Stimulated activated CD4-positive, alpha-beta T cell treated with anti-CD3 and anti-CD28 coated beads, Interleukin-2, amount 100 ng/mL, for 24 hours (primary cell): ENCODE measurements around the gene C1QL2.

Experiments
- DNase-seq, 2 donors: peaks; one replicate each; pipeline ENCODE4 v3.0.0-alpha.2; 2020

Gene C1QL2

DNA sequence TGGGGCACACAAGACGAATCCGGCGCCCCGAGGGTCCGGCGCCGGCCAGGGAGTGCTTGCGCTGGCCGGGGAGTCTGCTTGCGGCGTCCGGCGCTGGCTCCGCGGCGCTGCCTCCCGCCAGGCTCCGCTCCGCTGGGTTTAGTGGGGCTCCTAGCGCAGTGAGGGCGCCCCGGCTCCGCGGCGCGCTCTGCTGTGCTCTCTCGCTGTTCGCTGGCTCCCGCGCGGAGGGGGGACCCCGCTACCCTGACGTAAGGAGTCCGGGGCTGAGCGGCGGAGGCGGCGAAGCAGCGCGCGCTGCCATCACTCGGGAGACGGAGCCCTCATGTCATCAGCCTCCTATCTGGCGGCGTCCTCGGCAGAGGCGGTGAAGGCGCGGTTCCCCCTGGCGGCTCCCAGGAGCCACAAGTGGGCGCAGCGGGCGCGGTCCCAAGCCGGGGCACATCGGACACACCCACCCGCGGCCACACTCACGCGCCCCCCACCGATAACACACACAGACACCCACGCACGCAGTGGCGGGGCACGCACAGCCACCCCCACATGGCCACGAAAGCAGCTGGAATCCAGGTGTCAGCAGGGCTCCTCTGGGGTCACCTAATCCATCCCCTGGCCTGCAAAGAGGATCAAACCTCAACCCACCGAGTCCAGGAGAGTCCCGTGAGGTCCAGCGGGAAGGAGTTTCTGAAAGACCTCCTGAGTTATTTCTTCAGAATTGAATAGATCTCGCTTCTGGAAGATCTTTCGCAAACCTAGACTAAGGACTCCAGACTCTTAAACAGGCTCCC is at the start of gene C1QL2:
Gene C1QL2, minus strand, starts transcription at position 189 of the 785 bp plus-strand sequence. CDS start 482 bp downstream, outside the sequence.
- peak in 1 of 2 donors; percentile 13 for DNase-seq

- DNase-seq = no peak
Measured at GRCh38 chr2:119207447-119207846, 48.9 kb upstream of the C1QL2 start.

GRCh38 chr2:119206201-119206600 is 47.6 kb upstream of the C1QL2 start:
- DNase-seq = no peak

DNA sequence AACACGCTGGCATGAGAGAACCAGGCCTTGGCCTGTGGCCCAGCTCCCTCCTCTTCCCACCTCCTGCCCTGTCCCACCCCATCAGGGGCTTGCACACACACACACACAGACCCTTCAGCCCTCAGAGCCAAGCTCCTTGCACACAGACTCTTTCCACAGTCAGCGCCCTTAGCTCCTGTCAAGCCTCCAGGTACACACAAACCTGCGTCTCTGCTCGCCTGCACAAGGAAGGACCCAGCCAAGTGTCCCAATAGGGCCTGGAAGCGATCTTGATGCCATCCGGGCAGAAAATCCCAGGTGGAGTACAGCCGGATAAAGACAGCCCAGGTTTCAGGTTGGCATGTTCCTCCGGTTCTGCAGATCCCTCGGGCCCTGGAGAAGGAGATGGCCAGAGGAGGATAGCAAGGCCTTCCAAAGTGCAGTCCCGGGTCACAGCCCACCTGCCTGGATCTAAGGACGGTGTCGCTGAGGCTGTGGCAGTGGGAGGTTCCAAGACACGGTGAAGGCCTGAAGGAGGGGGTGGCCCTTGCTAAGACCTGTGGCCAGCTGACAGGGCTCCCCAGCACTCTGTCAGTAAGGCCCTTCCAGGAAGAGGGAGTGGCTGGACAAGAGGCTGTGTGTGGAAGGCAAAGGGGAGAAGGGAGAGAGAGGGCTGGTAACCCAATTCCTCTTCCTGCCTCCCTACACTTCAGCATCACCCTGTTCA is 46.6 kb upstream of the C1QL2 start:
- DNase-seq = no peak

DNA sequence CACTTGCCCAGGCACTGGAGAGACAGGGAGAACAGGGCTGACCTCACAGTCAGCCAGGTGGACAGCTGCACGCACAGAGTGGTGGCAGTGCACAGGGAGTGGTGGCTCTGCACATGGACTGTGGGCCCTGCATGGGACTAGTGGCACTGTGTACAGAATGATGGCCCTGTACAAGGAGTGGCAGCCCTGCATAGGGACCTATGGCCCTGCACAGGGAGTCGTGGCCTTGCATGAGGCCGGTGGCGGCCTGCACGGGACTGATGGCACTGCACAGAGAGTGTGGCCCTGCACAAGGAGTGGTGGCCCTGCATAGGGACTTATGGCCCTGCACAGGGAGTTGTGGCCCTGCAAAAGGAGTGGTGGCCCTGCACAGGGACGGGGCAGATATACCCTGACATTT is 46.0 kb upstream of the C1QL2 start:
- no peak for DNase-seq

DNA sequence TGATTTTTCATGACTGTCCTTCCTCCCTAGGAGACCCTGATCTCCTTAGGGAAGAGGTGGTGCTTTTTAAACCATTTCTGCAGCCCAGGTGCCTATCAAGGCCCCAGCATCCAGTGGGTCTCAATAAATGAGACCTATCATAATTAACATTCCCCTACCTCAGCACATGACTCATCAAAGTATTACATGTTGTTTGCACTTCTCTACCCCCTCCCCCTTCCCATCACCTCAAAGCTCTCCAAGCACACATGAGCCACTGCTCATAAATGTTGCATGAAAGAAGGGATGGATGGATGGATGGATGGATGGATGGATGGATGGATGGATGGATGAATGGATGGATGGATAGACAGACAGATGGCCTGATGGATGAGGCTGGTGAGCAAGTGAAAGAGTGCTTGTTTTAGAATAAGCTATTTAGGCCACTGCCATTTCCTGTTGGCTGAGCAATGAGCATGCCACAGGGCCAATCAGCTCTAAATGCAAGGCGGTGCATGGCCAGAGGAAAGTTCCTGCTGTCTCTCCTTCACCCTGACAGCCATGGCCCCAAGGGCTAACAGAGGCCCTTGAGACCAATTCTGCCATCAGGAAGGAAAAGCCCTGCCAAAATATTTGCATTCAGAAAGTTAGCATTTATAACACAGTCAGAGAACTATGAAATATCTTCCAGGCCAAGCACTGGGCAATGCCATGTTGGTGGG is 44.2 kb upstream of the C1QL2 start:
- DNase-seq = no peak

DNA sequence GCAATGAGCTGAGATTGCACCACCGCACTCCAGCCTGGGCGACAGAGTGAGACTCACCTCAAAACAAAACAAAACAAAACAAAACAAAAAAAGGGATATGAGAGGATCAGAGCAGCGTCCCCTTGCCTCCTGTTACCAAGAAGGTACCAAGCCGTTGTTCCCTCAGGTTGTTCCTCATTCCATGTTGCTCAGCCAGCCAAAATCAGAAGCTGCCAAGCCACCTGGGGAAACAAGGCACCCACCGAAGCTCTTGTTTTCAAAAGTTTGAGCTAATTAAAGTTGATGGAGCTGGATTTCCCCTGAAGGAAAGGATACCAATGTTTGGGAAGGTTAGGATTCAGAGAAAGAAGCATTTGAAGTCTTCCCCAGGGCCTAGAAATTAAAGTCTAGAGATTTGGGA is 43.3 kb upstream of the C1QL2 start:
- DNase-seq = no peak

DNA sequence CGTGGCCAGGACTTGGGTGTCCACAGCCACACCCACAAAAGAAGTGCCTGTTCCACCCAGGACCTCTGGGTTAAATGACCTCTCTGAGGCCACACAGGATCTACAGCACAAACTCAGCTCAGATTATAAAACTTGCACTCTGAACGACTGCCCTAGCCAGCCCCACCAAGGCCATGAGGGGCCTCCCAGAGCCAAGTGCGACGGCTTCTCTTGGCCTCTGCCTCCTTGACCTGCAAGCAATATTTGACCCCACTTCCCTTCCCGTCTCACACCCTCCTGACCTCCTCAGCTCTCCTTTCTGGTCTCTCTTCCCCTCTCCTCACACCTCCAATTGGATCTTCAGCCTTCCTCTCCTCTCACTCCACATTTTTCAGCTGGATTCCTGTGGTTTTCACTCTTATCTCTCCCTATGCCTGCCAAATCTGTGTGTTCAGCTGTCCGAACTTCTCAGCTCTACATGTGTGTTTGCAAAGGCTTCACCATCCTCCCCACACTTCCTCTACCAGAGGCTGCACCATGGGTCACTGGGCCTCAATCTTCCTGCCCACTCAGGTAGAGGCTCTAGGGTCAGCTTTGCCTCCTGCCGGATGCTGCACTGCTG is 39.8 kb upstream of the C1QL2 start:
- DNase-seq = no peak

- no peak for DNase-seq
Measured at GRCh38 chr2:119197529-119198239, 39.1 kb upstream of the C1QL2 start.

GRCh38 chr2:119197126-119197405 is 38.5 kb upstream of the C1QL2 start:
- no peak for DNase-seq

DNA sequence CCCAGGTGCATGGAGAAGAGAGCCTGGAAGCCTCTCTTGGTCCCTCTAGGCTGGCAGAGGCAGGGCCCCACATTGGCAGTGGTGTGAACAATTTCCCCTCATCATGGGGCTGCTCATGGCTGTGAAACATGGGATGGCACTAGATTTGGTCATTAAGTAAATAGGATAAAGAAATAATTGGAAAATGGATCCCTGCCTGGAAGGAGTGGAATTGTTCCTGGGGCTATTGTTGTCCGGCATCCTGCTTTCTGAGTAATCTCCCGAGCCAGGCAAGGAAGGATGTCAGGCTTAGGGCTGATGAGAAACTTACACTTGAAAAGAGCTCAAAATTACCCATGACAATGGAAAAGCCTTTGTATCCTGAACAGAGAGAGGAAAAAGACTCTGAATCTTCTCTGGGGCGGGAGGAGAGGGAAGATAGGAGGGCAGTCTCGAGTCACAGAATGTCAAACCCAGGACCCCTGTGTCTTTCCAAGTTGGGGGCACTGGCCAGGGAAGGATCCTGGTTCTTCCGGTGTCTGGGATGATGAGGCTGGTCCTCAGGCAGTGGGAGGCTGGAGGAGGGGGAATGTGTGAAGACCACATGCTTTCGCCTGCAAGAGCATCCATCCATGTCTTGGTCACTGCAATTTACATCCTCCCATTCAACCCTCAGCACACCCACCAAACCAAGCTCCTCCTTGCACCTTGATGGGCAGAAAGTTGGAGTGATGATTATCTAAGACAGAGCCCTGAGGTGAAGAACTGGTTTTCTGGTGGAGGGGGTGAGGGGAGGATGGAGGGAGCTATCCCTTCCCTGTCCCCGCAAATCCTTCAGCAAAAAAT is 38.0 kb upstream of the C1QL2 start:
- DNase-seq = no peak

- no peak for DNase-seq
Measured at GRCh38 chr2:119195887-119196286, 37.3 kb upstream of the C1QL2 start.

- DNase-seq = no peak
Measured at GRCh38 chr2:119195001-119195400, 36.5 kb upstream of the C1QL2 start.

GRCh38 chr2:119192893-119193292 is 34.3 kb upstream of the C1QL2 start:
- DNase-seq = no peak

- no peak for DNase-seq
Measured at GRCh38 chr2:119190321-119191111, 32.0 kb upstream of the C1QL2 start.

DNA sequence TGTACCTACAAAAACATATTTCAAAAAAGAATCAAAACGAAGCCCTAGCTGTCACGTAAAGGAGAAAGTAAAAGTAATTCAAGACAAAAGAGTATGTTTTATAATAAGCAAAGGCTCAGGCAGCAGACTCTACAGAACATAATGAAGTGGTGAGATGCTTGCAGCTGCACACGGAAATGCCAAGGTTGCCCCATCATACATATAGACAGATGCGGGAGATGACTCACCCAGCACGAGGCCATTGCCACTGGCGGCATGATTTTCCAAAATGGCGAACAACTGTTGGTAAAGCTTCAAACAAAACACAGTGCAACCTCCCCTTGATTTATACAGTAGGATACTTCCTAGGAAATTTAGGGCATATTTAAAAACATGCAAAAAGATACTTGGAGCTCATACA is 26.0 kb upstream of the C1QL2 start:
- no peak for DNase-seq

DNA sequence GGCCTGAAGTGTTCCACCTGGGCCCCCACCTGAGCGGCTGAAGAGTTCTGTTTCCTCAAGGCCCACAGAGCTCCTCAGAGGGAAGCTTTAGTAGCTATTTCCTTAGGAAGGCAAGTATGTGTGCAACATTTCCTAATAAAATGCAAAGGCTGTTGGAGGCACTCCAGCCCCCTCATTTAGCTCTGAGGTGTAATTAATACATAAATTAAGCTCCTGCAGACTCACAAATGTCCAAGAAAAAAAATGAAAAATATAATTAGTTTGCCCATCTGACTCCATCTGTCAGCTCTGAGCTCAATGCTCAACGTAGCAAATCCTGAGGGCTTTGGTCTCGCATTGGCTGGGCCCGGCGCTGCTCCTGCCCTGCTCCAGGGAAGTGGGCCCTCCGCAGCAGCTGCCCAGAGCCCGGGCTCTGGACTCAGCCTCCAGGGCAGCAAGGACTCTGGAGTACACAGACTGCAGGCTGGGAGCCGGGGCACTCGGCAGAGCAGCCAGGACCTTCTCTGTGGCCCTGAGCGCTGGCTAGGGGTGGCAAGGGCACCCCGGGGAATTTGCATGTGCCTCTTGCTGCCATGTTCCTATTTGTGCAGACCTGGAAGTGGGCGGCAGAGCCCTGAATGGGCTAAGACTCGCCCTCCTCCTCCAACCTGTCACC is 23.4 kb upstream of the C1QL2 start:
- DNase-seq = no peak

DNA sequence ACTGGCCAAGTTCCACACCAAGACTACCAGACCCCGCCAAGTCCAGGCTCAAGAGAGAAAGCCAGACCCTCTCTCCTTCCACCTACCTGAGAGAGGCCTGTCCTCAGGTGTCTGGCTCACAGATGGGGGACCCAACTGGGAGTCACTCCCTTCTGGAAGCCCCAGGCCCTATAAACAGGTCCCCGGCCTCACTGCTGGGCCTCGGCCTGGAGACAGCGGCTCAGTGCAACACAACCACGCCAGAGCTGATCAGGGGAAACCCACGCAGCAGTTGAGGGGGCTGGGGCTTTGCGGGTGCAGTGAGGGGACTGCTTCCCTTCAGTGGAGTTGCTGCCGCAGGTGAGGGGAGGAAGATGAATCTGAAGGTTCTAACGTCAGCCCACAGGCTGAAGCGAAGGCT is 22.8 kb upstream of the C1QL2 start:
- DNase-seq = no peak

- no peak for DNase-seq
Measured at GRCh38 chr2:119180892-119181291, 22.3 kb upstream of the C1QL2 start.

- no peak for DNase-seq
Measured at GRCh38 chr2:119179991-119180390, 21.4 kb upstream of the C1QL2 start.

DNA sequence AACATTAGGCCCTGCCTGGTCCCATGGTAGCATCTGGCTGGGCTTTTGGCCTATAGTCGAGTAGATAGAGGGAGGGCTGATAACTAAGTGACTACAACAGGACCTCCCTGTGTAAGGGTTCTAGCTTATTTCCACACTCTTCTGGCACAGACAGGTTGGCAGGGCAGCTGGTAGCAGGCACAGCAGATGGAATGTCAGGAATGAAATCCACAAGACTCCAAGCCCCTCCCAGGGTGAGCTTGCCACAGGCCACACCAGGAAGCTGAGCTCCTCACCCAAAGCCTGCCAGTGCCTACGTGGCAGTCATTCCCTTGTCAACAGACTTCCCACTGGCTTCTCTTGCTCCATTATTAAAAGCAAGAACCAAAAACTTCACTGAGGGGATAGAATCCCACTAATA is 20.7 kb upstream of the C1QL2 start:
- DNase-seq = no peak
